NCI-H345 (cell line): ENCODE data around the gene ADAMTS4.
A peak's percentile ranks its signal among the peaks of the same experiment; 100 is the strongest.

Experiments
- DNase-seq: peaks from one replicate; lab custom pipeline; 2025; lab: John Stamatoyannopoulos, UW

Gene ADAMTS4

DNA sequence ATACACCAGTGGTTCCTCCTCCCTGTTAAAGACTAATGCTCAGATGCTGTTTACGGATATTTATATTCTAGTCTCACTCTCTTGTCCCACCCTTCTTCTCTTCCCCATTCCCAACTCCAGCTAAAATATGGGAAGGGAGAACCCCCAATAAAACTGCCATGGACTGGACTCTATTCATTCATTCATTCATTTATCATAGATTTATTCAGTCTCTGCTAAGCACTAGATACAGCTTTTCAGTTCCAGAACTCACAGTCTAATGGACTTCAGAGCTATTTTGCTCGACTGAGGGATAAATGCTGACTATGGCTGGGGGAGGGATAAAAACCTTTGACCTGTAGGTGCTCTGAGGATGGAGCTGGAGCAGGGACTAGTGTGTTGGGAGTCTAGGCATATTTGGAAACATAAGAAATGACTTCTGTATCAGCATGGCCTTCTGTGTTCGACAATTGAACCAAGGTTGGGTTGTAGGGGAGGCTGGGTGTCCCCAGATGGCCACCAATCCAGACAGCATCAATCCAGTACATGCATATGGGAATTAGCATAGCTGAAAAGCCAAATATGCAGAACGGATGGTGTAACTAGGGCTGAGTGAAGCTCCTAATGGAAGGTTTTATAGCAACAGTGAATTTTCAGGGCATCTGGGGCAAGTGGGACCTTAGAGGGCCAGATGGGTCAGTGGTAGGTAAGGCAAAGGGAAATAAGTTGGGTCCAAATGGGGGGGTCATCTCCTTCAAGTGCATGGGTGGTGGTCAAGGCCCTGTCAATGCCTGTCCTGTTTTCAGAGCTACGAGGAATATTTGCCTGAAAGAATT is 20.4 kb upstream of the ADAMTS4 start:
- DNase-seq = no peak

DNA sequence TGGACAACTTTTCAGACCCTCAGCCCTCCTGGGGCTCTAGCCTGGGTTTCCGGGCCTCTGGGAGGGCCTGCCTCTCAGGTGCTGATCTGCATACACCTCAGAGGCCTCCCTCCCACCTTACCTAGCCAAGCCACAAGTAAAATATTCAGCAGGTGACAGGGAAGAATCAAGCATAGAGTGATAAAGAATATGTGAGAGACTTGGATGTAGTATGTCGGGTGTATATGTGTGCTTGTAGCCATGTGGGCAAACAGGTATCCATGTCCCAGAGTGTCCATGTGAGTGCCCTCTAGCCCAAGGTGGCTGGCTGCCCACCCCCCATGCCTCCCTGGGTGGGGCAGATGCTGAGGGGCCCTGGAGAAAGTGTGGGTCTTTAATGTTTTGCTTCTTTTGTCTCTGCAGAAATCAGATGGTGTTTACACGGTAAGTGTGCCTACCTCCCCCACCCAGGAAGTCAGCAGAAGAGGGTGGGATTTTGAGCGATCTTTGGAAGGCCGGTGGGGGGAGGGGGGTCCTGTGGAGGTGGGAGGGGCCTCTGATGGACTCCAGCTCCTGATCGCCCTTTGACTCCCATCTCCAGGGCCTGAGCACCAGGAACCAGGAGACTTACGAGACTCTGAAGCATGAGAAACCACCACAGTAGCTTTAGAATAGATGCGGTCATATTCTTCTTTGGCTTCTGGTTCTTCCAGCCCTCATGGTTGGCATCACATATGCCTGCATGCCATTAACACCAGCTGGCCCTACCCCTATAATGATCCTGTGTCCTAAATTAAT is 19.6 kb upstream of the ADAMTS4 start:
- no peak for DNase-seq

DNA sequence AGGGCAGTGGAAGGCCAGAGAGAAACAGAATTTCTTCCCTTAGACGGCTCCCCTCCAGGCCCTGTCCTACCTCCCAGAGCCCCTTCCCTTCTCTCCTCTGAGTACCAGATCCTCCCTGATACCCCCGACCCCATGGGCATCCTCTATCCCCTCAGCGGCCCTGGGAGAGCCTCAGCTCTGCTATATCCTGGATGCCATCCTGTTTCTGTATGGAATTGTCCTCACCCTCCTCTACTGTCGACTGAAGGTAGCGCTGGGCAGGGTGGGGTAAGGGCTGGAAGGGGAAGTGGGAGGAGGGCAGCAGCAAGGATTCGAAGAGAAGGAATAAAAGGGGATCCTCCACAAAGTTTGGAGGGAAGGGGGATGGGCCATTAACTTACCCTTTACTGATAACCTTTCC is 19.0 kb upstream of the ADAMTS4 start:
- DNase-seq = no peak

DNA sequence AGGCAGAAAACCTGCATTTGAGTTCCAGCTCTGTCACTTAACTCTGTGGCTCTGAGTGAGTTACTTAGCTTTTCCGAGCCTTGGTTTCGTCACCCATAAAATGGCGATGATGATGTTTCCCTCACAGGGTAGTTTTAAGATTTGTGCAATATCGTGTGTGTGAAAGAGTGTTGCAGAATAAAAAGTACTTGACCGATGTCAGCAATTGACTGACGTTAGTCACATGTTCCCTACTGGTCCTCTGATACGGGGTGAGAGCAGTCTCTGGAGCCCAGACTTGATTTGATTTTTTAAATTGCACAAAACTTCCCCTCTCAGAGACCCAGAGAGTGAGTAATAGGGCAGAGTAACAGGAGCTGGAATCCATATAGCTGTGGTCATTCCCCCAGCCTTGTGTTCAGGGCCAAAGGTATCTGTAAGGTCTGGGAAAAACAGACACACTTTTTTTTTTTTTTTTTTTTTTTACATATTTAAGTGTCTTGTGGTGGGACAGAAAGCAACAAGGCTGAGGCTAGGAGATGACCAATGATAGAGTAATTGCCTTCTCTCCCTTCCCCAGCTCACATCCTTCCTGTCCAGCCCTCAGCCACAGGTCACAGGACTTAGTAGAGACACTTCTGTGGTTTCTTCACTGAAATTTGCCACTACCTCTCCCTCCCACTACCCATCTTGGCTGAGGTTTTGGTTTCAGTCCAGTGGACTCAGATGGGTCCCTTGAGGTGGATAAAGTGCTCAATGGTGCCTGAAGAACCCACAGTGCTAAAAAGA is 18.3 kb upstream of the ADAMTS4 start:
- DNase-seq = no peak

- DNase-seq = no peak
Measured at GRCh38 chr1:161215076-161215475, 16.2 kb upstream of the ADAMTS4 start, which contains the start of gene FCER1G. TSS of gene FCER1G (plus strand) at chr1:161215295. CDS start at chr1:161215322, 27 bp downstream.

DNA sequence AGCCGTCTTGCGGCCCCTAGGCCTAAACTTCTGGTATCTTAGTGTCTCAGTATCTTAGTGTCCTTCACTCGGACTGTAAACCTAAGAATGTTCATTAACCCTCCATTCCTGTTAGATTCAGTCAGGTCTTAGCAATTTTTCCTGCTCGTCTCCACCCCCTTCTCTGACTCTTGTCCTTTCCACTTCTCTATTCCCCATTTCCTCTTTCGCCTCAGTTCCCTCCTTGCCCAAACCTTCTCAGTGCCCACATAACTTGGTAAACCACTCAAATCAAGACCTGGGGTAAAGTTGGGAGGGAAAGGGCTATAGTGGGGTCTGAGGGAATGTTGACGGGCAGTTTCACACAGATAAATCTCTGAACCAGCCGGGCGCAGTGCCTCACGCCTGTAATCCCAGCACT is 15.5 kb upstream of the ADAMTS4 start:
- no peak for DNase-seq

DNA sequence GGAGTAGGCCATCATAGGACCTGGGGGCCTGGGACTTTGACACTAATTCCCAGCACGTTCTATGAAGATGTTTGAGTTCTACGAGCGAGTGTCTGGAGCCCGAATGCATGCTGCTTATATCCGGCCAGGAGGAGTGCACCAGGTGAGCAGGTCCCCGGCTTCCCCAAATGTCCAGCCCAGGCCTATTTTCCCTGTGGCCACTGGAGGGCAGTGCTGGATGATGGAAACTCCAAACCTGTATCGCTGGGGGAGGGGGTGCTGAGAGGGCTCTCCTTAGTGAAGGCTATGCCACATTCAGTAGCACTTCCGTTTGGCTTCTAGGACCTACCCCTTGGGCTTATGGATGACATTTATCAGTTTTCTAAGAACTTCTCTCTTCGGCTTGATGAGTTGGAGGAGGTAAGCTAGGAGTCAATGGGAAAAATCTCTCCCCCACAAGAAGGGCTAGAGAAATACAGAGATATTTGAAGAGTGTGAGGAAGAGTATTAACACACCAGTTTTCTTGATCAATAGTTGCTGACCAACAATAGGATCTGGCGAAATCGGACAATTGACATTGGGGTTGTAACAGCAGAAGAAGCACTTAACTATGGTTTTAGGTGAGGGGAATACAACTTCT is 11.0 kb upstream of the ADAMTS4 start:
- DNase-seq = peak; percentile 67

GRCh38 chr1:161207173-161207572 is 8.3 kb upstream of the ADAMTS4 start:
- DNase-seq = no peak

DNA sequence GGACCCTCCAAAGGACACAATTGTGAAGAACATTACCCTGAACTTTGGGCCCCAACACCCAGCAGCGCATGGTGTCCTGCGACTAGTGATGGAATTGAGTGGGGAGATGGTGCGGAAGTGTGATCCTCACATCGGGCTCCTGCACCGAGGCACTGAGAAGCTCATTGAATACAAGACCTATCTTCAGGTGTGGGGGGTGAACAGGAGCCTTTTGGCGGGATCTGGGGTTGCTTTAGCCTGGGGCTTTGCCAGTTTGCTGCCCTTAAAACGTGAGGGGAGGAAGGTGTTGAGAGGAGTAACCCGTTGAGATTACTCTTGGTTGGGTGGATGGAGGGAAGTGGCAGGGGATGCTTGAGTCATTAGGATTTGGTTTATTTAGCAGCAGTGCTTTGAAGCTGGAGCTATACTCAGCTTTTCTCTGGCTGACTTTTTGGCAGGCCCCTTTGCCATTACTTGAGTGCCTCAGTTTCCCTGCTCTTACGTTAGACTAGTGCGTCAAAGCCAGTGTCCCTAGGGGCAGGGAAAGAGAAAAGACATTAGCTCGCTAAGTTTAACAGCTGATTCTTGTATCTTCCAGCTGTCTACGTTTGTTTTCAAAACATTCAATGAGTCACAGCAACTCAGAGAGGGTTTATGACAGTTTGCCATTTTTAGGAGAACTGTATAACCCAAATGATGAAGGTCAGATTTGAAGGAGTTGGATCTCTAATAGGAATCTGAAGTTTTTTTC is 7.7 kb upstream of the ADAMTS4 start:
- no peak for DNase-seq

DNA sequence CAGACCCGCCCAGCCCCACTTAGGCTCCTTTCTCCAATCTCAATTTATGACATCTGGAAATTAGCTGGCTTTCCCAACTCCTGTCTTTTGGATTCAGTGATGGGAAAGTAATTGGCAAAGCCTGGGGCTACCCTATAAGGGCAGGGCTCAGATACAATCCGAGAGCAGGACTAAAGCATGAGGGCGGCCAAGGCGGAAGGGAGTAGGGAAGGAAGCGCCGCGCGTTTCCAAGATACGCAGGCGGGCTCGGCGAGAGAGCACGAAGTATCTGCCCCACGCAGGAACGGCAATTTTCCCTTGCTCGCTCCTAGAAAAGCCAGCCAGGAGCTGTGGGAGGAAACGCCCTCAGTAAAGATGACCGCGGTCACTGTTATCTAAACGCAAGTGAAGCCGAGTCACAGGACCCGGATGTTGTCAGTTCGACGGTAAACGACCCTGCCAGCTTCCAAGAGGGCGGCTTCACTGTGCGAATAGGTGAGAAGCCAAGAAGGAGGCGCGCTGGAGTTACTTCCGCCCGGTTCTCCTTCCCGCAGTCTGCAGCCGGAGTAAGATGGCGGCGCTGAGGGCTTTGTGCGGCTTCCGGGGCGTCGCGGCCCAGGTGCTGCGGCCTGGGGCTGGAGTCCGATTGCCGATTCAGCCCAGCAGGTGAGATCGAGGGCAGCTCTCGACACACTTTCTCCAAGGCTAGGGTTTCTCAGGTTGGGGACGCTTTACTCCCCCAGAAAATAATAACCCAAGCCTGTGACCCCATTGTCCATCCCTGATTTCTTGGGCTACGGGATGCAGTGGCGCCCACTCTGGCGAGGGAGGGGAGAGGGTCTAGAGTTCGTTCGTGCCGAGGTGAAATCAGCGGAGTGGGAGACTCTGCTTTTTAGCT is 3.2 kb upstream of the ADAMTS4 start, which contains the start of gene NDUFS2:
Gene NDUFS2, plus strand, starts transcription at position 532 of the 877 bp plus-strand sequence. Its CDS starts 19 bp downstream, at position 551.
- DNase-seq = peak; percentile 99

DNA sequence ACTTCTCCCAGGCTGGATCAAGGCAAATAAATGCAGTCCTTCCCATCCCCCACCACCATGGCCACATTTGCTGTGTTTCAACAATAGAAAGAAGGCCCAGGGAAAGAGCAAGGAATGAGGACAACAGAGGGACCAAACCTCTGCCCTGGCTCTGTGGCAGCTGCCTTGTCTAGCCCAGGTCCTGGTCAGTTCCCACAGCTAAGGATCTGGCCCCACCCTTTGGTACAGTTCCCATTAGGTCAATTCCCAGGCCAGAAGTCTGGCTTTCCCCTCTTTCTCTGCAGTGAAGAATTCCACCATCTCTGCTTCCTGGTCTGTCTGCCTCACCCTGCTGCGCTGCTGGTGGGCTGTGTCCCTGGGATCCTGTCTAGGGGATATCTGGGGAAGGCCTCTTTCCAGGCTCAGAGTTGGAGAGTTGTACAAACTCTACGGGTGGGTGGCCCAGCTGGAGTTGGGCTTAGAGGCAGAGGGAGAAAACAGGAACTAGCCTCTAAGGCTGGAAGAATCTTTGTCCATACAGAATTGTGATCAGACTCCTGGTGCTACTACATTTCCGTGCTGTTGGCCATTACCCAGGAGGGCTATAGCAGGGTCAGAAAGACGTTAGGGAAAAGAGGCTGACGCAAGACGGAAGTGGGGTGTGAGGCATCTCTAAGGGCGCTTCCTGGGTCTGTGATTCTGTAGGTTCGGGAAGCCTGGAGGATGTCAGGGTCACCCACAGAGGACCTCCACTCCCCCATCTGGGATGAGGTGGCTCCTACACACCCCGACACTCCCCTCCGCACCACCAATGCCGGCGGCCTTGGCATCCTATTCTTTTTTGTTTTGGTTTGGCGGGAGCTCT is 2.4 kb upstream of the ADAMTS4 start:
- DNase-seq = no peak

DNA sequence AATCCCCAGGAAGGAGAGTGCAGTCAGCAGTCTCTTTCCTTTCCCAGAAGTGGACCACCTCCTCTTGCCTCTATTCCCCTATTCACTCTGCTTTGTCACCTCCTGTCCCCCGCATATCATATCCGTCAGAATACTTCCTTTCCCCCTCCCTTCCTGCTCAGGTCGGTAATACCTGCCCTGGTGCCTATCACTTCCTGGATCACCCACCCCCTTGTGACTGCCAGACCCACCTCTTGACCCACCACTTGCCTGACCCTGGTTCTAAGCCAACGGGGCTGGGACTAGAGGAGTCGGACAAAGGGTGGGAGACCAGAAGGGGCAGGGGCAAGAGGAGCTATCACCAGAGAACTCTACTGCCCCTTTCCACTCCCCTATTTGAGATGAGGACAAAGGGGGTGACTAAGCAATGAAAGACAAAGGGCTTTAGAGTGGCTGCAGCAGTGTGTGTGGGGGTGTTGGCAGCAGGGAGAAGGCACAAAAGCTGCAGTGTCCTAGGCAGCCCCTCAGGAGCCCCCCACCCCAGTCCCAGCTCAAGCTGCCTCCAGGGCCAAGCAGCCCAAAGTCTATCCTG is 1.7 kb upstream of the ADAMTS4 start:
- no peak for DNase-seq

DNA sequence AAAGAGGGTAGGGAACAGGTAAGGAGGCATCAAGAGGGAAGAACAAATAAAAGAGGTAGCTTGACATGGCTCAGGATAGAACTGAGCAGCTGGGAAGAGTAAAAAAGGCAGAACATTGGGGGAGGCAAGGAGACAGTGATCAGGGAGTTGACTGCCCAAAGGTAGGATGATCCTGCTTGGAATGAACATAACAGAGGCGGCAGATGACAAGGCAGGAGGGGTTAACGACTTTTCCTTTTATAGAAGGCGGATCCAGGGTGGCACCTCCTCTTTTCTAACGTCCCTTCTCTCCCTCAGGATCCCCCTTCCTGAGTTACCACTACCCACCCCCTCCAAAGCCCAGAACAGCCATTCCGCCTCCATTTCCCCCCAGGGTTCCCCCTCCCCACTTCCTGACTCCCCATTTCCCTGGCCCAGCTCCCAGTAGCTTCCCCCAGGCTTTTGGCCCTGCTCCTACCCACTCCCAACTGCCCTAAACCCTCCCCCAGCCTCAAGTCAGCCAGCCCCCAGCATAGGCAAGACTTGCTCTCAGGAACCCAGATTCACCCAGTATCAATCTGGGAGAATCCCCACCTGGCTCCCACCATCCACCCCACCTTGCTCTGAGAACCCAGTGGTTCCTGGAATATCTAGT is 769 bp upstream of the ADAMTS4 start:
- DNase-seq = no peak

- peak; percentile 18 for DNase-seq
Measured at GRCh38 chr1:161198194-161198896, 509 bp downstream of the ADAMTS4 start.

DNA sequence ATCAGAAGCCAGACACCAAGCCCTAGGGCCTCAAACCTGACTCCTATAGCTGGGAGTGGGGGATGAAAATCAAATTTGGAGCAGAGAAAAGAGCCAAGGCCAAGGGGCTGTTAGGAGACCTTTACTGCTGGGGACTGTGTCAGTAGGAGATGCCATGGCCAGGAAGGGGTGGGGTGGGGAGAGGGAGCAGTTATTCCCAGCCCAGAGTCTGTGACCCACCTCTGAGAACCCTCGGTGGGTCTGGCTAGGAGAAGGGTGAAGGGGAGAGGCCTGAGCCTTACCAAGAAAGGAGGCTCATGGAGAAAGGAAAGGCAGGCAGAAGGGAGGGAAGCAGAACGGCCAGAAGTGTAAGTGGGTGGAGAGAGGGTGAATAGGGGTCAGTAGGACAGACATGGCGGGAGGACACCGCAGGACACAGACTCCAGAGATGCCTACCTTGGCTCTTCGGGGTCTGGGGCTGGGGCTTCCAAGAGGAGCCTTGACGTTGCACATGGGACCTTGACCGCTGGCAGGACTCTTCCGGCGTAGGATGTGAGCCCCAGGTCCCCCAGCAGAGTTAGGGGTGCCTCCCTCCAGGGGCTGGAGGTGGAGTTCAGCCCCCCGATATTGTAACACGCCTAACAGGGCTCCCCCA is 1.2 kb downstream of the ADAMTS4 start:
- no peak for DNase-seq

DNA sequence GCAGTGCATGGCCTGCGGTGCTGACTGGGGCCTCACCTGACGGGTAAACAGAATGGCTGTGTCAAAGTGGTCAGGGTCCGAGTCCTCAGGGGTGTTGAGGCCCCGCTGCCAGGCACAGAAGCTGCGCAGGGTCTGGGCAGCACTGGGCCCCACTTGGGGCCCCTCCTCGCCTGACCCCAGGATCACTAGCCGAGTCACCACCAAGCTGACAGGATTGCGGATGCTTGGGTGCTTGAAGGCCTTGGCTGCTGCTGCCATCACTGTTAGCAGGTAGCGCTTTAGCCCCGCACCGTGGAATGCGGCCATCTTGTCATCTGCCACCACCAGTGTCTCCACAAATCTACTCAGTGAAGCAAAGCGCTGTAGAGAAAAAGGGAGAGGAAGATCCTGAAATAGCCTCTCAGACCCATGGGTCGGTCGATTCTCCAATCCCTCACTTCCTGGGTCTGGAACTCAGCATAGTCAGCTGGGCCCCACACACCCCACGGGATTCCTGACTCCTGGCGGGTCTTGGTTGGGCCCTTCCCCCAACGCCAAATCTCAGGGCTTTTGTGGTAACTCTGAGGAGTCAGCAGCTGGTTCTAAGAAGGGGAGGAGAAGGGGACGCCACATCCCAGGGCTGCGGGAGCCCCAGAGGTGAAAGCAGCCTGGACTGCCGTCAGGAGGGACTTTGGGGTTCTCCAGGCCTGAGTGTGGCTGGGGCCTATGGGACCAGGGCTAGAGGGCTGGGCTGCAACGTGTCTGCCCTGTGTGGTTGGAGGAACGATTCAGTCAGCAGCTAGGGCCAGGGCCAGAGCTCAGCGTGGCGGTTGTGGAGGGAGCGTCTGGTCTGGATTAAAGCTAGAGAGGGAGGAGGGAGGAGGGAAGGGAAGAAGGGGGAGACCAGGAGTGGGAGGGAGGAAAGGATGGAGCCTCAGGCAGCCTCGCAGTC is 2.1 kb downstream of the ADAMTS4 start:
- no peak for DNase-seq
